Hepatic stellate cell (primary cell): ENCODE measurements around the gene TCL1B.
"Not testable (repeated sequence)": the region's sequence is repeated elsewhere in the genome, so short reads cannot be mapped to it uniquely, and the experiment has no call there.

Experiments used
- DNase-seq: peaks from one replicate; pipeline ENCODE4 v3.0.0; 2011; ENCODE audit warnings: low spot score

TCL1B gene

DNA sequence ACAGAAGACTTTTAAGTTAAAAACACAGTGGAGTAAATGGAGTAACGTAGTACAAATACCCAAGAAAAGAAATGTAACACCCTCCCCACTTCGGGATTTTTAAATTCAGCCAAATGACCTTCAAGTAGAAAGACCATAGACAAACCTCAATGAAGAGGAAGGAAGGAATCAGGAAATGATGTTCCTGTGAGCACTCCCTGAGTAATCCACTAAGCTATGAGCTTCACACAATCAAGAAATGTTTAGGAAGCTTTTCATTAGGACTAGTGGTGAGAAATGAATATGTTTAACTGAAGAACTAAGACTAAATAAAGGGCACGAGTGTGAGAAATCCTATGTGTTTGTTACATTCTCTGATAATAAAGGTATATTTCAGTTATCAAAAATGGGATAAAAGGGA lies 17.6 kb downstream of the TCL1B start:
- no peak for DNase-seq

DNA sequence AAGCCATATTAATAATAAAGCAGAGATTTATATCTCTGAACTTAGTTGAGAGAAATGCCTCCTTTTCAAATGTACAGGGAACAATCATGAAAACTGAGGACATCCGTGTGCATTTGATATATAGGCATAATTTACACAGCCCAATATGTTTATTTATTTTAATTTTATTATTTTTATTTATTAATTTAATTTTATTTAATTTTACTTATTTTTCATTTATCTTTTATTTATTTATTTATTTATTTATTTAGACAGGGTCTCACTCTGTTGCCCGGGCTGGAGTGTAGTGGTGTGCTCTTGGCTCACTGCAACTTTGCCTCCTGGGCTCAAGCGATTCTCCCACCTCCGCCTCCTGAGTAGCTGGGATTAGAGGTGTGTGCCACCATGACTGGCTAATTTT lies 19.3 kb downstream of the TCL1B start:
- no peak for DNase-seq

DNA sequence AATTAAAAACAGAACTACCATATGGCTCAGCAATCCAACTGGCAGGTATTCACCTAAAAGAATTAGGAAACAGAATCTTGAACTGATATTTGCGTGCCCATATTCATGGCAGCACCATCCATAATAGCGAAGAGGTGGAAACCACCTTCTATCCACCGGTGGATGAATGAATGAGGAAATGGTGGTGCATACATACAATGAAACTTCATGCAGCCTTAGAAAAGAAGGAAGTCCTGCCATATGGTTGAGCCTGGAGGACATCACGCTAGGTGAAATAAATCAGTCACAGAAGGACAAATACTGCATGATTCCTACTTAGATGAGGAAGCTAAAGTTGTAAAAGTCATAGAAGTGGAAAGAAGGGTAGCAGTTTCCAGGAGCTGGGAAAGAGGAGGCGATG lies 21.1 kb downstream of the TCL1B start:
- DNase-seq = no peak

DNA sequence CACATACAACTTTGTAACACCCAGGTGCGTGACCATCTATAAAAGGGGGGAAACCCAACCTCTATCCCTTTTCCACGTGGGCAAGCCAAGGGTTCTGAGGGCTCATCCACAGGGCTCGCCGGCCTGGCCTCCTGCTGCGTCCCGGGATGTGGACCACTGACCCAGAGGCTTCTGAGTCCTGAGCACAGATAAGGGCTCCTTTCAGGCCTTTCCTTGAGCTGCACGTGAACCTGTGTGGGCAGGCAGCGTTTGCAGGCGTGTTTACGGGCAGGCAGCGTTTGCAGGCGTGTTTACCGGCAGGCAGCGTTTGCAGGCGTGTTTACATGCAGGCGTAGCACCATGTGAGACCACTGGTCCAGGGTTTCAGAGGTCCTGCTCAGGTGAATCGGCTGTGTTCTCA lies 23.9 kb downstream of the TCL1B start:
- no peak for DNase-seq

DNA sequence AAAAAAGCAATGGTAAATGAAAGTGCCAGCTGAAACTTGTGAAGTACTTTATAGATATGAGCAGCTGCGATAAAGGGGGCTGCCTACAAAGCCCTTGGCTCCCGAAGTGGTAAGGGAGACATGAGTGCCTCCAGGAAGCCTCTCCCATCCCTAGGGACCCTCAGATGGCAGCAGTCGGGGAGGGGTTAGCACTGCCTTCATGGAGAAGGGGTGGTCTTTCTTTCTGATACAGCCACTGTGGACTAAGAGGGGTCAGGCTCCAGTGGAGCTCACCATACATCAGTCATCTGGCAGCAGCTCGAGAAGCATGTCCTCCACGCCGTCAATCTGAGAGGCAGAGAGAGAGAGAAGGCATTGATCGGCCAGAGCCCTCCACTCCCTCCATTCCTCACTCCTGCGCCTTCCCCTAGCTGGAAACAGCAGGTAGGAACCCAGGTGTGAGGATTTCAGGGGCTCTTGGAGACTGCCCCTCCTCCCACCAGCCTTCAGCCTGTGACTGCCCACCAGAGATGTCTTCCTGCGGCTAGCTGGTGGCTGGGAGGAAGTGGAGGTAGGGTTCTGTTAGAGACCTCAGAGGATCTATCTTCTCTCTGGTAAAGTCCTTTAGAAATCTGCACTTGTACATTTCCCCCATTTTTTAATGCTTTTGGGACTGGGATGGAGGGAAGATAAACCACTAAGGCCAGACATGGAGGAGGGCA lies 25.4 kb downstream of the TCL1B start:
- no peak for DNase-seq

DNA sequence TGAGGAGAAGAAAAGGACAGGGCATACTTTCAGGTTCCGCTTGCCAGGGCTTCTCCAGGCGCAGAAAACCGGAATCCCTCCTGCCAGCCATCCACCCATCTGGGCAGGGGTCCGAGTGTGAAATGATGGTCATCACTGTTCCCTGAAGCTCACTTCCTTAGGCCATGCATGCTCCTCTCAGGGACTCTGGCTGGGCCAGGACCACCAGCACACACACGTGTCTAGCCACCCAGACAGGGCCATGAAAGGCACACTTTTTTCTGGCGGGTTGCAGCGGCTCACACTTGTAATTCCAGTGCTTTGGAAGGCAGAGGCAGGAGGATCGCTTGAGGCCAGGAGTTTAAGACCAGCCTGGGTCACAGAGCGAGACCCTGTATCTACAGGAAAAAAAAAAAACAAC lies 26.2 kb downstream of the TCL1B start:
- DNase-seq = no peak

DNA sequence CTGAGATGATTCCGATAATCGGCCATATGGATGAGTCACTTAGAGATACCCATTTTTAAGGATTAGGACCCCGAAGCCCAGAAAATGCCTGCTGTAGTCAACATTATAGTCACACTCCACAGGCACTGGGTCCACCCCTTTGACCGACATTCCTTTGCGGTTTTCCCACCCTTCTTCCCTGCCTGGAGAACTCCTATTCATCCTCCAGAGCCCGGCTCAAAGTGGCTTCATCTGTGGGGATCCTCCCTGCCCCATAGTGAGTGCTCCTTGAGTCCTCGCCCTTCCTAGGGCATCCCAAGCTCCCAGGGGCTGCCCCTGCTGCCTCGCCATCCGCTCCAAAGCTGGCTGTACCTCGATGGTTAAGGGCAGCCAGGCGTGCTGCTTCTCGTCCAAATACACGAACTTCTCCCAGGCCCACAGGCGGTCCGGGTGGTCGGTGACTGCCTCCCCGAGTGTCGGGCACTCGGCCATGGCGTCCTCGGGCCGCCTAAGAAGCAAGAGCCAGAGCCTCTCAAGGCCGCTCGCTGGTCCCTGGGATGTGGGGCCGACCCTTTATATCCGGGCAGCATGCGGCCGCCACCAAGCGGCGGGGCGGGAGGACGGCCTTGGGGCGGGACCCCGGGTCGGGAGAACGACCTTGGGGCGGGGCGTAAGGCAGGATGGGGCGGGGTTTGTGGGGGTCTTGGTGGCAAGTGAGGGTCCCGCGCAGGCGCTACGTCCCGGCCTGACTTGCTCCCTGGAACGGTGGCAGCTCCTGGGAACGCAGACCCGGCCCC lies 27.6 kb downstream of the TCL1B start, which contains the start of gene TCL1A:
Gene TCL1A (minus strand): TSS at position 530 of the 776 bp plus-strand sequence. CDS start 59 bp downstream, at position 471.
- DNase-seq = no peak

DNA sequence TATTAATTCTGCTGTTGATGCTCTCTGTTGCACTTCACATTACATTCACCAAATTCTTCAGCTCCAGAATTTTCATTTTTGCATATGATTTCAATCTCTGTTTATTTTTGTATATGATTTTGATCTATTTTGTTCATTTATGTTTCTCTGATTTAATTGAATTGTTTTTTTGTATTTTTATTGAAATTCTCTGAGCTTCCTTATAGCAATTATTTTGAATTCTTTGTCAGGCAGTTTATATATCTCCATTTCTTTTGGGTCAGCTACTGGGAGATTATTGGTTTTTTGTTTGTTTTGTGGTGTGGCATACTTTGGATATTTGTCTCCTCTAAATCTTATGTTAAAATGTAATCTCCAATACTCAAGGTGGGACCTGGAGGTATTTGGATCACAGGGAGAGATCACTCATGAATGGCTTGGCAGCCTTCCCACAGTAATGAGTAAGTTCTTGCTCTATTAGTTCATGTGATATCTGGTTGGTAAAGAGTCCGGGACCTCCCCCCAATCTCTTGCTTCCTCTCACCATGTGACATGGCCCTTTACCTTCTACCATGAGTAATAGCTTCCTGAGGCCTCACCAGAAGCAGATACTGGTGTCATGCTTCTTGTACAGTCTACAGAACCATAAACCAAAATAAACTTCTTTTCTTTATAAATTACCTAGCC lies 36.4 kb downstream of the TCL1B start:
- DNase-seq = no peak

DNA sequence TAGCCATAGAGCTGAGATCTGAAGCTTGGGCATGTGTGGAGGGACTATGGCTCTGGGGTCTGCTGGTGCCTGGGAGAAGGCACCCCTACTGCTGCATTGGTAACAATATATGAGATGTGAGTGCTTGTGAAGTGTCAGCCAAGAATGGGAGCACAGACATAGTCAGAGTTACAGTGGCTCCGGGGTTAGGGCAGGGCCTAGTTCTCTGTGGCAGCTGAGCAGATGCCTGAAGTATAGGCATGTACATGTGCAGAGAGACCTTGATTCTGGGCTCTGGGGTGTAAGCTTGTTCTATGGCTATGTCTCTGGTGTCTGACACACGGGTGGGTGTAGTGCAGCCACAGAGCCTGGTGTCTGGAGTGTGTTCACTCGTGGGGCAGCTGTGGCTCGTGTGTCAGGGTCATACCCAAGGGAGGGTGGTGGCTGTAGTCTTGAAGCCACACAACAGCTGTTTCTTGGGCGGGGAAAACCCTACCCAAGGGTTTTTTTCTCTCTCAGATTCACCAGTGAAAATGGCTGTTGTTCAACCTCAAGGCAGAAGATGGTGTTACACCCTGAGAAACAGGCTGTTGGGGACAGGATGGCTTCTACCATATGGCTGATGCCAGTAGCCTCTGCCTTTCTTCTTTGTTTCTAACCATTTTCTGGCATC lies 39.6 kb downstream of the TCL1B start:
- DNase-seq = no peak

DNA sequence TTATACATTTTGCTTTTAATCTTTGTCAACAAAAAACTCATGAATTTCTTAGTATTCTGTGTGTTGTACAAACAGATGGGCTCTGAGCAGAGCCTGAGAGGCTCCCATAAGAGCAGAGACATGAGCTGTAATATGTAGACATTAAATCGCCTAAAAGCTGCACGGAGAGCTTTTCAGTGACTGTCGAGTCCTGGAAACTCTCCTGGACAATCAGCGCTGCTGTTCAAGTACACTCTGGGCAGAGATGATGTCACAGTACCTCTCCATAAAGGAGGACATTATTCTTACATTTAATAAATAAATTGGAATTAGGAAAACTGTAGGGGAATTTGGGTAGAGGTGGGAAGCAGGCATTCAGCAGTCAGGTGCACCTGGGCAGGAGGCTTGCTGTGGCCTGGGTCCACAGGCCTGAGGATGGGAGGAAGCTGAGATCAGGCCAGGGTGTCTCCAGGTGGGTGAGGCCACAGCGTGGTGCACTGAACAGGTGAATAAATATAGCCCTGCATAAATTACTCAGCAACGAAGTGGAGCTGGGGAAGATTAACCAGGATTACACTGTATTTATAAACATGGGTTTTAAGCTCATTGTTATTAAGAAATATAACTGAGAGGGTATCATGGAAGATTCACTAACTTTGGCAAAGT lies 41.0 kb downstream of the TCL1B start:
- no peak for DNase-seq

DNA sequence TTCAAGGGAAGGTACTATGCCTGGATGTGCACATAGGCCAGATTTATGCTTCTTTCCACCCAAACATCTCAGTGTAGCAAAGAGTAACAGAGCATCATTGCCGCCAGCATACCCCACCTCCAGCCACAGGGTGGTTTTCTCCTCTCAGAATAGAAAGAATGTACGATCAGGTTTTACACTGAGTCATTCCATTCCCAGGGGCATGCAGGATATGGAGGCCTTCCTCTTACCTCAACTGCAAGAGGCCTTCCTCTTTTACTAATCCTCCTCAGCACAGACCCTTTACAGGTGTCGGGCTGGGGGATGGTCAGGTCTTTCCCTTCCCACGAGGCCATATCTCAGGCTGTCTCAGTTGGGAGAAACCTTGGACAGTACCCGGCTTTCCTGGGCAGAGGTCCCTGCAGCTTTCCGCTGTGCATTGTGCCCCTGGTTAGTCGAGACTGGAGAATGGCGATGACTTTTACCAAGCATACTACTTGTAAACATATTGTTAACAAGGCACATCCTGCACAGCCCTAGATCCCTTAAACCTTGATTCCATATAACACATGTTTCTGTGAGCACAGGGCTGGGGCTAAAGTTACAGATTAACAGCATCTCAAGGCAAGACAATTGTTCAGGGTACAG lies 43.3 kb downstream of the TCL1B start:
- not testable (repeated sequence) for DNase-seq

DNA sequence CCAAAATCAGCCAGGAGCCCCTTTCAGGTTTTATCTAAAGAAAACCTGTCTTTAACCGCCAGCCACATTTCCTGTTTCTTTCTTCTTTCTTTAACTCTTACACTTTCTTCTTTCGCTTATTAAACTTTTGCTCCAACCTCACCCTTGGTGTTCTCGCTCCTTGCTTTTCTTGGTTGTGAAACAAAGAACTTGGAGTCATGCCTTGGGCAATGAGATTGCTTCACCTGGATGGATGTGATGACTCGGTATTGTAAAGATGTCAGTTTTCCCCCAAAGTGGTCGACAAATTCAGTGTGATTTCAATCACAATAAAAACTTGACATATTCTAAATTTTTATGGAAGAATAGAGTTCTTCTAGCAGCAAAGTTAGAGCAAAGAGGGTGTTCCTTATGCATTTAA lies 43.9 kb downstream of the TCL1B start:
- no peak for DNase-seq

DNA sequence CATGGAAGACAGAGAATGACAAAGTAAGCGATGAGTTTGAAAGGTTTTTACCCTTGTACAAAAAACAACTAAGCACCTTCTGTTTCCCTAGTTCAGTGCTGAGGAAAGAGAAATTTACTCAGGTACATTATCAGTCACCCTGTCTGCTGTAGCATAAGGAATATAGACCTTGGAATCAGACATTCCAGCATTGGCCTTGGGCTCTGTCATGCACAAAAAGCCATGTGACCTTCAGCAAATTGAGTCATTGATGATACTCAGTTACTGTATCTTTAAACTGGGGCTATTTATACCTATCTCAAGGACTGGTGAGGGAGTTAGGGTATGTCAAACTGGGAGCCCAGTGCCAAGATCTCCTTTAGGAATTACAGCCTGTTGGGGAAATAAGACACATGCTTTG lies 47.0 kb downstream of the TCL1B start:
- no peak for DNase-seq

DNA sequence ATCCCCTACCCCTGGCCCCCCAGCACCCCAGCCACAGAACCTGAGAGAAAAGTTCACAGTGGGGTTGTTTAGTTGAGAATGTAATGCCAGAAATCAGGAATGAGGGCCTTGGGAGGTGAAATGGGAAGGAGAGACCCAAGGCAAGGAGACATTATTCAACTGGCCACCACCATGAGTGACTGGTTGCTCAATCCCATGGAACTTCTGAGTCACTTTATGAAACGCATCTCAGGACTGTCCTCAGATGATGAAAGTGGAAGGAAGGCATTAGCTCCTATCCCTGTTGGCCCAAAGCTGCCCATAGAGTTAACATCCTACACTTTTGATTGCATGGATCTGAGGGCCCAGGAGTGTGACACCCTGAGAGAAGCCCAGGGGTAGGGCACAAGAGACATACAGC lies 53.1 kb downstream of the TCL1B start:
- no peak for DNase-seq

DNA sequence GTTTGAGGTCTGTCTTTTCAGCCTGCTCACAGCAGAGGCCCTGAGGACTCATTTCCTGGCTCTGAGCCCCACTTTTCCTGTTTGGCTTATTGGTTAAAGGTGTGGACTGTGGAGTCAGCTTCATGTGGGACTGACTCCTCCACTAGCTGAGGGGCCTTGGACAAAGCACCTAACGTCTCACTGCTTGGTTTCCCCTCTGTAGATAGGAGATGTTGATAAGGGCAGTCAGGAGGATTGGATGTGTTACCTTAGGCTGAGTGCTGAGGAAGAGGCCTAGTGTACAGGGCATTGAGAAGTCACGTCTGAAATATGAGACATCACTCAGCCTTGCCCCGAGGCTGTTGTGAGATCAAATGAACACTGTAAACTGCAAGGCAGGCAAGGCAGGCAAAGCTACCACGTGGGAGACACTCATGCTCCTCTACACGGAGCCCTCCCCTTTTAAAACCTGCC lies 54.8 kb downstream of the TCL1B start:
- DNase-seq = no peak

DNA sequence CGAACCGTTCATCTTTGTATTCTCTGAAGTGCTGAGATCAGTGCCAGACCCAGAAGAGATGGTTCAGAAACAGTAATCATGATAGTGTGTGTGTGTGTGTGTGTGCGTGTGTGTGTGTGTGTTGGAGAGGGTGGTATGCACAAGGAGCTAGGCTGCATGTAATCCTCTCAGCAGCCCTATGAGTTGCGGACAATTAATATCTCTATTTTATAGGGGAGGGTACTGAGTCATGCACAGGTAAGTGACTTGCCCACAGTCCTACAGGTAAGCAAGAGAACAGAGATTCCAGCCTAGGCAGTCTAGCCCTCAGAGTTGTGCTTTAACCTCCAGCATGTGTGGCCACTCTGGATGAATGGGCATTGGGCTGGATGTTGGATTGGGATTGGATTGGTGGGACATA lies 55.6 kb downstream of the TCL1B start:
- no peak for DNase-seq
